GM10266 (cell line): ENCODE results near the gene SYNPO2.

Experiments
- DNase-seq: peaks from one replicate; pipeline ENCODE4 v3.0.0; 2012; ENCODE audit errors: extremely low spot score
- CTCF ChIP-seq: IDR thresholded peaks from 2 replicates; pipeline ENCODE4 v1.5.1; 2012; ENCODE audit warnings: mild to moderate bottlenecking, low read depth; ENCODE audit not compliant: control insufficient read depth, insufficient read depth; ENCODE audit errors: missing control alignments

SYNPO2 gene

GRCh38 chr4:119103263-119103662 lies 214.6 kb downstream of the SYNPO2 start:
- TF ChIP-seq CTCF = no peak
- no peak for DNase-seq

GRCh38 chr4:119104644-119105273 lies 216.1 kb downstream of the SYNPO2 start:
- DNase-seq = no peak
- no peak for TF ChIP-seq CTCF

GRCh38 chr4:119105605-119106004 lies 217.0 kb downstream of the SYNPO2 start:
- TF ChIP-seq CTCF = no peak
- DNase-seq = no peak

GRCh38 chr4:119106036-119107000 lies 217.7 kb downstream of the SYNPO2 start:
- TF ChIP-seq CTCF = no peak
- no peak for DNase-seq

GRCh38 chr4:119110121-119110520 lies 221.5 kb downstream of the SYNPO2 start:
- DNase-seq = no peak

More at GRCh38 chr4:119110121-119110520, 221.5 kb downstream of the SYNPO2 start:
- no peak for TF ChIP-seq CTCF
